Body of pancreas (tissue), 4 donors: Measurements from ENCODE around the gene THSD4. TPM values are rescaled to one million over a fixed set of nuclear protein-coding genes. Genes with fewer than 3 reads are reported as not detected.
A peak's percentile ranks its signal among the peaks of the same experiment; 100 is the strongest.

Experiments
- ATAC-seq: fragments of 150-250 bp; one replicate; pipeline ENCODE4 v1.9.1; 2016
- DNase-seq, 4 donors: peaks; one replicate each; pipeline ENCODE4 v3.0.0-alpha.2; 2019
- H3K27ac ChIP-seq, 4 donors: fragments of 200-600 bp; sonication (generic); 1 replicate in 3 of 4; 2 replicates in 1 of 4; pipeline versions ENCODE4 v1.5.1 to v1.6.1; 2016 to 2019; ENCODE audit warnings: mild to moderate bottlenecking in 1 of 4, mixed read lengths in 1 of 4, moderate library complexity in 1 of 4
- H3K27me3 ChIP-seq, 2 donors: fragments of 200-600 bp; sonication (generic); one replicate each; pipeline ENCODE4 v1.6.0; 2016; ENCODE audit warnings: mild to moderate bottlenecking in 1 of 2
- H3K36me3 ChIP-seq, 2 donors: fragments of 200-600 bp; sonication (generic); replicated peaks in 1 of 2; 2 replicates each; pipeline ENCODE4 v1.5.1; 2016; ENCODE audit warnings: low read depth in 2 of 2; ENCODE audit not compliant: insufficient read depth in 1 of 2
- H3K4me1 ChIP-seq: fragments of 200-600 bp; sonication (generic); one replicate; pipeline ENCODE4 v1.6.0; 2016
- H3K4me3 ChIP-seq, 2 donors: fragments of 200-600 bp; sonication (generic); 1 replicate in 1 of 2; 2 replicates in 1 of 2; pipeline ENCODE4 v1.5.1; 2016 to 2019
- H3K9me3 ChIP-seq, 3 donors: fragments of 200-600 bp; sonication (generic); 1 replicate in 2 of 3; 2 replicates in 1 of 3; pipeline ENCODE4 v1.5.1; 2016
- POLR2A ChIP-seq, 3 donors: fragments of 450-650 bp; IDR thresholded peaks; one replicate each; pipeline ENCODE4 v1.6.1; 2016; ENCODE audit warnings: antibody characterized with exemption in 3 of 3, mild to moderate bottlenecking in 2 of 3
- WGBS, 2 donors: methylation state at CpG; one replicate each; pipeline ENCODE4 v1.1.5; 2017; 5-methylcytosine and 5-hydroxymethylcytosine counted together
- intact Hi-C: fragments of 100-400 bp; cut with DNase I; formaldehyde crosslinking; loops from one replicate; pipeline ENCODE4 v1.15.1; 2023
- total RNA-seq, 2 donors: library from RNA; depleted of rRNA; stranded (reverse); fragments of >200 nt; gene quantifications; one replicate each; pipeline ENCODE4 v1.1.0, GENCODE V29; 2016
- TF ChIP-seq, protein P1 (sequence below), 7 experiments: fragments of 450-650 bp in 4 of 7; fragments of 200-600 bp in 3 of 7; sonication (generic) in 3 of 7; IDR thresholded peaks; one replicate each; pipeline ENCODE4 v1.5.1; 2016 to 2019; ENCODE audit warnings: antibody characterized with exemption in 7 of 7

The THSD4 gene
- total RNA-seq, 2 donors from 2014 or later: 12.9 to 16.1 TPM

GRCh38 chr15:71131601-71132362 lies 16.5 kb downstream of the THSD4 start:
- Histone ChIP-seq H3K27me3 (no peaks in the 10 kb centered on the region), H3K36me3 (no peaks in the 10 kb centered on the region), H3K9me3 (no peaks in the 10 kb centered on the region), H3K4me1 (peaks cover 22% of the 10 kb centered on the region), H3K27ac (peak overlapping the region in 1 of 4 donors; percentile 62), H3K4me3 (no peak overlapping the region)
- TF ChIP-seq, protein P1, sequence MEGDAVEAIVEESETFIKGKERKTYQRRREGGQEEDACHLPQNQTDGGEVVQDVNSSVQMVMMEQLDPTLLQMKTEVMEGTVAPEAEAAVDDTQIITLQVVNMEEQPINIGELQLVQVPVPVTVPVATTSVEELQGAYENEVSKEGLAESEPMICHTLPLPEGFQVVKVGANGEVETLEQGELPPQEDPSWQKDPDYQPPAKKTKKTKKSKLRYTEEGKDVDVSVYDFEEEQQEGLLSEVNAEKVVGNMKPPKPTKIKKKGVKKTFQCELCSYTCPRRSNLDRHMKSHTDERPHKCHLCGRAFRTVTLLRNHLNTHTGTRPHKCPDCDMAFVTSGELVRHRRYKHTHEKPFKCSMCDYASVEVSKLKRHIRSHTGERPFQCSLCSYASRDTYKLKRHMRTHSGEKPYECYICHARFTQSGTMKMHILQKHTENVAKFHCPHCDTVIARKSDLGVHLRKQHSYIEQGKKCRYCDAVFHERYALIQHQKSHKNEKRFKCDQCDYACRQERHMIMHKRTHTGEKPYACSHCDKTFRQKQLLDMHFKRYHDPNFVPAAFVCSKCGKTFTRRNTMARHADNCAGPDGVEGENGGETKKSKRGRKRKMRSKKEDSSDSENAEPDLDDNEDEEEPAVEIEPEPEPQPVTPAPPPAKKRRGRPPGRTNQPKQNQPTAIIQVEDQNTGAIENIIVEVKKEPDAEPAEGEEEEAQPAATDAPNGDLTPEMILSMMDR (IDR thresholded peaks at IDR 0.05): no peak
- no peak for TF ChIP-seq POLR2A (IDR thresholded peaks at IDR 0.05)
- intact Hi-C loops: no loop called here
- DNase-seq: no peak
- ATAC-seq: no peak
- WGBS, 2 donors: 69 to 84% methylated on average over 5 of the region's 5 CpGs

- peak; percentile 65 for ATAC-seq
These were observed 18.6 kb downstream of the THSD4 start for GRCh38 chr15:71133747-71134472.

GRCh38 chr15:71136159-71136783 lies 21.0 kb downstream of the THSD4 start:
- DNase-seq: peak in 1 of 4 donors; percentile 32
- H3K4me1 ChIP-seq: peaks cover 47% of the 10 kb centered on the region
- ATAC-seq: peak; percentile 41
- WGBS, 2 donors: 73 to 76% methylated on average over 10 to 13 of the region's 13 CpGs
- H3K9me3 ChIP-seq: no peaks in the 10 kb centered on the region
- no peaks in the 10 kb centered on the region for H3K27me3 ChIP-seq
- peak overlapping the region; percentile 31 to 76 (median 68) for H3K27ac ChIP-seq
- intact Hi-C loops: no loop called here
- H3K4me3 ChIP-seq: no peak overlapping the region
- no peak for TF ChIP-seq POLR2A (IDR thresholded peaks at IDR 0.05)
- TF ChIP-seq, protein P1 (IDR thresholded peaks at IDR 0.05): no peak
- H3K36me3 ChIP-seq: no peaks in the 10 kb centered on the region

More at GRCh38 chr15:71133747-71134472, 18.6 kb downstream of the THSD4 start:
- Histone ChIP-seq H3K27ac (peak overlapping the region in 3 of 4 donors; percentile 43 to 69 (median 62)), H3K27me3 (no peaks in the 10 kb centered on the region), H3K4me1 (peaks cover 34% of the 10 kb centered on the region), H3K9me3 (no peaks in the 10 kb centered on the region), H3K36me3 (no peaks in the 10 kb centered on the region), H3K4me3 (no peak overlapping the region)
- WGBS, 2 donors: 23 to 25% methylated on average over 12 of the region's 12 CpGs
- intact Hi-C loops: no loop called here
- peak in 1 of 3 donors; percentile 21 for TF ChIP-seq POLR2A (IDR thresholded peaks at IDR 0.05)
- TF ChIP-seq, protein P1 (IDR thresholded peaks at IDR 0.05): no peak
- peak; percentile 37 to 67 (median 50) for DNase-seq

GRCh38 chr15:71136793-71137518 lies 21.7 kb downstream of the THSD4 start:
- H3K9me3 ChIP-seq: no peaks in the 10 kb centered on the region
- peak; percentile 55 to 73 (median 66) for DNase-seq
- WGBS, 2 donors: 60 to 68% methylated on average over 10 to 11 of the region's 11 CpGs
- intact Hi-C loops: no loop called here
- peaks cover 47% of the 10 kb centered on the region for H3K4me1 ChIP-seq
- no peak for TF ChIP-seq POLR2A (IDR thresholded peaks at IDR 0.05)
- TF ChIP-seq, protein P1 (IDR thresholded peaks at IDR 0.05): no peak
- peak overlapping the region; percentile 31 to 76 (median 68) for H3K27ac ChIP-seq
- peak; percentile 61 for ATAC-seq
- H3K27me3 ChIP-seq: no peaks in the 10 kb centered on the region
- no peak overlapping the region for H3K4me3 ChIP-seq
- H3K36me3 ChIP-seq: no peaks in the 10 kb centered on the region
